Muscle of leg (tissue), 11 donors: Measurements from ENCODE around the gene IER5. TPM values are rescaled to one million over a fixed set of nuclear protein-coding genes. Genes with fewer than 3 reads are reported as not detected.
"Not testable (repeated sequence)": the region's sequence is repeated elsewhere in the genome, so short reads cannot be mapped to it uniquely, and the experiment has no call there.

Source experiments
- DNase-seq: peaks from one replicate; pipeline ENCODE4 v3.0.0; 2013
- H3K27ac ChIP-seq: one replicate; pipeline ENCODE4 v1.5.1; 2013; ENCODE audit warnings: mild to moderate bottlenecking, low read length, control low read depth
- H3K27me3 ChIP-seq: one replicate; pipeline ENCODE4 v1.6.1; 2013; ENCODE audit warnings: low read length; ENCODE audit not compliant: control insufficient read depth, insufficient read depth
- H3K36me3 ChIP-seq: one replicate; pipeline ENCODE4 v1.6.1; 2013; ENCODE audit warnings: low read length; ENCODE audit not compliant: control insufficient read depth, insufficient read depth
- H3K4me1 ChIP-seq: one replicate; pipeline ENCODE4 v1.6.1; 2013; ENCODE audit warnings: low read length; ENCODE audit not compliant: control insufficient read depth, insufficient read depth
- H3K4me3 ChIP-seq: one replicate; pipeline ENCODE4 v1.5.1; 2013; ENCODE audit warnings: low read length, control low read depth
- H3K9me3 ChIP-seq: replicated peaks from 2 replicates; pipeline ENCODE4 v1.6.1; 2013; ENCODE audit warnings: low read depth, low read length; ENCODE audit not compliant: control insufficient read depth
- WGBS: methylation state at CpG from one replicate; pipeline ENCODE4 v1.1.5; 2013; ENCODE audit warnings: missing lambda C conversion rate; ENCODE audit not compliant: insufficient coverage; 5-methylcytosine and 5-hydroxymethylcytosine counted together
- polyA plus RNA-seq, 8 donors: library from polyadenylated mRNA; unstranded; fragments of 120-200 nt; gene quantifications; one replicate each; pipeline versions ENCODE4 v1.2.1 to v1.2.3, GENCODE V29; 2013; ENCODE audit warnings: inconsistent platforms in 1 of 8, low replicate concordance in 1 of 8; ENCODE audit not compliant: insufficient read length in 8 of 8, insufficient read depth in 1 of 8
- total RNA-seq: library from RNA; stranded (reverse); fragments of 120-200 nt; gene quantifications from one replicate; pipeline ENCODE4 v1.2.4, GENCODE V29; 2013

IER5 gene
- total and polyA plus RNA-seq, 9 donors: 6.7 to 15.9 (median 9.2) TPM

DNA sequence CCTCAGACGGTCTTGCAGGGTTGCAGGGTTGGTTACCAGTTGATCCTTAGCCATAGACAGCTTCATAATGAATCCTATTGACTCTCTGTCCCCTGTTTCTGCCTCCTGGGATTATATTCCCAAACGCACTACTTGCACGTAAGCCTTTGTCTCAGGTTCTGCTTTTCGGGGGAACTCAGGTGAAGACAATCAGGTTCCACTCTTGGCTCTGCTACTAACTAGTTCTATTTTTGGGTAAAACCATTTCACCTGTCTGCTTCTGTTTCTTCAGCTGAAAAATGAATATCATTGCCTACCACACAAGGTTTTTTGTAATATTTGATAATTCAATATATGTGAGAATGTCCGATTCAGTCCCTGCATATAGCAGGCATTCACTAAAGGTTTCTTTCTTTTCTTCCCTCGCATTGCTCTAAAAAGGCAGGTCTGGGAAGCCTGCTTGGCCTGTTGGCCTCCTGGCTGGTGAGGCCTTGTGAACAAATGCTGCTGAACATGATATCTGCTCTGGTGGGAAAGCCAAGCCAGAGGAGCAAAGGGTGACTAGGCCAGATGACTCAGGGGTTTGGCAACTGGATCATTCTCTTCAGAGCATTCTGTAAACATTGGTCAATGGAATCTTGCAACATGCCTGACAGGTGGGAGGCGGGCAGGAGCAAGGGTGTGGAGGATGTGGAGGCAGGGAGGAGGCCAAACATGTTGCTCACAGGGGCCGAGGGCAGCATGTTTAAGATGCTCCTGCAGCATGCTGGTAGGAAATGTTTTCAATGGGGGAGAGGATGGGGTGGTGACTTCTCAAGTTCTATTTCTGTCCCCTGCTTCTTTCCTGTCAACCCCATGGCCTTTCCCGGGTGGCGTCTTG, 23.8 kb downstream of the IER5 start:
- H3K4me1 ChIP-seq: peaks cover 36% of the 10 kb centered on the region
- no peaks in the 10 kb centered on the region for H3K36me3 ChIP-seq
- no peaks in the 10 kb centered on the region for H3K27me3 ChIP-seq
- peak; percentile 79 for DNase-seq
- no peaks in the 10 kb centered on the region for H3K9me3 ChIP-seq
- H3K27ac ChIP-seq: peak overlapping the region; percentile 80
- no peak overlapping the region for H3K4me3 ChIP-seq
- WGBS: 88% methylated on average over 5 of the region's 10 CpGs

GRCh38 chr1:181113059-181113641, 24.6 kb downstream of the IER5 start:
- H3K4me1 ChIP-seq: peaks cover 43% of the 10 kb centered on the region
- H3K4me3 ChIP-seq: no peak overlapping the region
- H3K9me3 ChIP-seq: no peaks in the 10 kb centered on the region
- DNase-seq: peak; percentile 40
- H3K27me3 ChIP-seq: no peaks in the 10 kb centered on the region
- H3K27ac ChIP-seq: peak overlapping the region; percentile 80
- WGBS: 0% methylated on average over 1 of the region's 6 CpGs
- no peaks in the 10 kb centered on the region for H3K36me3 ChIP-seq

DNA sequence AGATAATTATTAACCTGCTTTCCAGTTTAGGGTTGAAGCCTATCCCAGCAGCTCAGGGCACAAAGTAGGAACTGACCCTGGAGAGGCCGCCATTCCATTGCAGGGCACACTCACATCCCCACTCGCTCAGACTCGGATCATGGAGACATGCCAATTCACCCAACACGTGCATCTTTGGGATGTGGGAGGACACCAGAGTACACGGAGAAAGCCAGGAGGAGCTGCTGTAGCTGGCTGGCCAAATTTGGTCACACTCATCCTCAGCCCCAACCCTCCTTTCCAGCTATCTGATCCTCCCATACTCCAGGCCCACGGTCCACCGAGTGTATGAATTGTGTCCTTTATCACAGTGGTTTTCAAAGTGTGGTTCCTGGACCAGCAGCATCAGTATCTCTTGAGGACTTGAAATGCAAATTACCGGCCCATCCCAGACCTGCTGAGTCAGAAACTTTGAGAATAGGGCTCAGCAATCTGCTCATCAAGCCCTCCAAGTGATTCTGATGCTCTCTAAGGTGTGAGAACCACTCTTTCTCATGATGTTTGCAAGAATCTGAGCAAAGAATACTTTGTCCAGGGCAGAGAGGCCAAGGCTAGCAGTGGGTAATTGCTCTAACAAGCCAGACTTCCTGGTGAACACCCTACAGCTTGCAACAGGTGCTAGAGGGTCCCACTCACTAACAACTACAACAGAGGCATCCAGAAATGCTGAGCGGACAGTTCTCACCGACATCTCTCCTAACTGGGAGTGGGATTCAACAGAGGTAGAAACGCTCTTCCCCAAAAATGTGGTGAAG, 26.3 kb downstream of the IER5 start:
- 66% methylated on average over 6 of the region's 11 CpGs for WGBS
- no peaks in the 10 kb centered on the region for H3K36me3 ChIP-seq
- H3K9me3 ChIP-seq: no peaks in the 10 kb centered on the region
- no peak for DNase-seq
- no peaks in the 10 kb centered on the region for H3K27me3 ChIP-seq
- H3K27ac ChIP-seq: no peak overlapping the region
- H3K4me1 ChIP-seq: peaks cover 39% of the 10 kb centered on the region
- H3K4me3 ChIP-seq: no peak overlapping the region

- no peak for DNase-seq
- H3K36me3 ChIP-seq: no peaks in the 10 kb centered on the region
- H3K27me3 ChIP-seq: no peaks in the 10 kb centered on the region
- no peak overlapping the region for H3K4me3 ChIP-seq
- 88% methylated on average over 3 of the region's 3 CpGs for WGBS
- peaks cover 39% of the 10 kb centered on the region for H3K4me1 ChIP-seq
- H3K9me3 ChIP-seq: no peaks in the 10 kb centered on the region
- H3K27ac ChIP-seq: no peak overlapping the region
These were observed 26.8 kb downstream of the IER5 start for GRCh38 chr1:181115368-181115684.

- 98% methylated on average over 4 of the region's 9 CpGs for WGBS
These were observed 27.5 kb downstream of the IER5 start for GRCh38 chr1:181115971-181116370.

GRCh38 chr1:181116819-181117390, 28.4 kb downstream of the IER5 start:
- no peak overlapping the region for H3K27ac ChIP-seq
- no peaks in the 10 kb centered on the region for H3K27me3 ChIP-seq
- H3K36me3 ChIP-seq: no peaks in the 10 kb centered on the region
- H3K4me3 ChIP-seq: no peak overlapping the region
- WGBS: no CpG with 5 or more reads among the region's 3 CpGs
- DNase-seq: no peak
- peaks cover 33% of the 10 kb centered on the region for H3K4me1 ChIP-seq
- H3K9me3 ChIP-seq: no peaks in the 10 kb centered on the region

More at GRCh38 chr1:181115971-181116370, 27.5 kb downstream of the IER5 start:
- peaks cover 39% of the 10 kb centered on the region for H3K4me1 ChIP-seq
- not testable (repeated sequence) for H3K36me3 ChIP-seq, H3K9me3 ChIP-seq, H3K27ac ChIP-seq, H3K27me3 ChIP-seq, DNase-seq, H3K4me3 ChIP-seq

GRCh38 chr1:181117648-181118449, 29.3 kb downstream of the IER5 start:
- peaks cover 23% of the 10 kb centered on the region for H3K4me1 ChIP-seq

DNA sequence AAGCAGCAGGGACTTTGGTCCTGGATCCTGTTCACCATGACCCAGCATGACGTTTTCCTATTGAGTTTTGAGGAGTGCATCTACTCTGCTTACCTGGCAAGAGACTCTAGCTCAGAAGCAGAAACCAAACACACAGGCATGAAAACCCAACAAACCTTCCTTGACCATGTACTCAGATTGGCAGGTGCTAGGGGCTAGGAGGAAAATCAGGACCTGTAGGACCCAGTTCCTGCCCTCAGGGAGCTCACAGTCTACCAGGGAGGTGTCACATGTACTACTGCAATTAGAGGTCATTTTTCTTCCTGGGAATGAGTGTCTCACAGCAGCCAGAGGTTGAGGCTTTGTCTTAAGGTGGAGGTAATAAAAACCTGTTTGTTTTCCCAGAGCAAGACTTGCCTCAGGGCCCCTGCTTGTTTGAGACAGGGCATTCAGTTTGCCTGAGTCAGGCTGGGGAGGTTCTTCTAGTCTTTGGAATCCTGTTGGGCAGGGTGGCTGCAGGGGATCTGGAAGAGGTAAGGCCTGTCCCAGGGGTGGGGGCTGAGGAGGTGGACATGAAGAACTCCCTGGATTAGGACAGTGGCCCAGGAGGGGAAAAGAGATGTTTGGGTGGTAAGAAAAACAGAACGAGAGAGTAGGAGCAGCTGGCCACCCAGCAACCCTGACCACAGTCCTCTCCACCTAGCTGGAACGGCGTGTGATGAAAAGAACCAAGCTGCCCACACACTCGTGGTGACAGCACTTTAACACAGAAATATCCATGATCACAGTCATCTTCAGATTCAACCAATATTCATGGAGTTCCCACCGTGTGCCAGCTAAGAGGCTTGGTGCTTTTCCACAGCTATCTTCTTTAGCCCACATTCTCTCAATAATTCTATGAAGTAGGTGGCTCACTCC, 30.8 kb downstream of the IER5 start:
- Histone ChIP-seq H3K36me3 (no peaks in the 10 kb centered on the region), H3K27ac (no peak overlapping the region), H3K4me3 (no peak overlapping the region), H3K9me3 (no peaks in the 10 kb centered on the region), H3K4me1 (peaks cover 14% of the 10 kb centered on the region), H3K27me3 (no peaks in the 10 kb centered on the region)
- WGBS: 56% methylated on average over 2 of the region's 6 CpGs
- no peak for DNase-seq

More at GRCh38 chr1:181117648-181118449, 29.3 kb downstream of the IER5 start:
- WGBS: 43% methylated on average over 7 of the region's 9 CpGs
- Histone ChIP-seq H3K27ac (no peak overlapping the region), H3K36me3 (no peaks in the 10 kb centered on the region), H3K9me3 (no peaks in the 10 kb centered on the region), H3K27me3 (no peaks in the 10 kb centered on the region), H3K4me3 (no peak overlapping the region)
- DNase-seq: no peak

DNA sequence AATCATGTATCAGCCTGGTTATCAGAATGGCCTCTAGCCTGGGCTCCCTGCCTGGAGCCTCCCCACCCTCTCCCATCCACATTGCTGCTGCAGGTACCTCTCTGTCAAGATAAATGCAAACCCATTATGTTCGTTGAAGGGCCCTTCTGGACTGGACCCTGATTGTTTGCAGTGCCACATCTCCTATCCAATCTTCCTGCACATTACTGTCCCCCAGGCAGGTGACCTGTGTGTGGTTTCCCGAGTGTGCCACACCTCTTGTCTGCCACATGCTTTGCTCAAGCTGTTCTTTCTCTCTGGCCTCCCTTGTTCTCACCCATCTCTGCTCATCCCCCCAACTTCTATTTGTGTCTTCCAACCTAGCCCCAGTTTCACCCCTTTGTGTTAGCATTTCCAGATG, 32.4 kb downstream of the IER5 start:
- Histone ChIP-seq H3K36me3 (no peaks in the 10 kb centered on the region), H3K4me1 (peaks cover 8% of the 10 kb centered on the region), H3K27ac (no peak overlapping the region), H3K27me3 (no peaks in the 10 kb centered on the region), H3K4me3 (no peak overlapping the region), H3K9me3 (no peaks in the 10 kb centered on the region)
- no peak for DNase-seq
- 77% methylated on average over 2 of the region's 2 CpGs for WGBS
